HG03025 (cell line): ENCODE data around the gene COBL.

Experiments used
- ATAC-seq: cut with Tn5 transposase; IDR thresholded peaks from one replicate; pipeline ENCODE4 v1.9.1; 2021; ENCODE audit warnings: mild to moderate bottlenecking, moderate library complexity; ENCODE audit not compliant: unreplicated experiment, low FRiP score

COBL gene

GRCh38 chr7:51316666-51317581 lies at the start of gene COBL:
COBL (minus strand) TSS chr7:51316809; CDS start chr7:51316633, 176 bp downstream.
- no peak for ATAC-seq

- no peak for ATAC-seq
Measured at GRCh38 chr7:51366172-51366728, 49.6 kb upstream of the COBL start.

GRCh38 chr7:51357821-51358220 lies 41.2 kb upstream of the COBL start:
- ATAC-seq: no peak

GRCh38 chr7:51356849-51357516 lies 40.4 kb upstream of the COBL start:
- no peak for ATAC-seq

GRCh38 chr7:51354897-51355296 lies 38.3 kb upstream of the COBL start:
- no peak for ATAC-seq

- ATAC-seq: no peak
Measured at GRCh38 chr7:51354434-51354833, 37.8 kb upstream of the COBL start.

- ATAC-seq: no peak
Measured at GRCh38 chr7:51352174-51353100, 35.8 kb upstream of the COBL start.

GRCh38 chr7:51351661-51352060 lies 35.1 kb upstream of the COBL start:
- ATAC-seq: no peak

- ATAC-seq: no peak
Measured at GRCh38 chr7:51350546-51350896, 33.9 kb upstream of the COBL start.

GRCh38 chr7:51349820-51350545 lies 33.4 kb upstream of the COBL start:
- no peak for ATAC-seq

GRCh38 chr7:51346126-51346525 lies 29.5 kb upstream of the COBL start:
- no peak for ATAC-seq

GRCh38 chr7:51344406-51345138 lies 28.0 kb upstream of the COBL start:
- ATAC-seq: no peak

- no peak for ATAC-seq
Measured at GRCh38 chr7:51340936-51341335, 24.3 kb upstream of the COBL start.

GRCh38 chr7:51340029-51340838 lies 23.6 kb upstream of the COBL start:
- ATAC-seq: no peak

GRCh38 chr7:51335057-51335456 lies 18.4 kb upstream of the COBL start:
- ATAC-seq: no peak

GRCh38 chr7:51329696-51330263 lies 13.2 kb upstream of the COBL start:
- ATAC-seq: no peak

- ATAC-seq: no peak
Measured at GRCh38 chr7:51328351-51328801, 11.8 kb upstream of the COBL start.

GRCh38 chr7:51327287-51327717 lies 10.7 kb upstream of the COBL start:
- no peak for ATAC-seq
